GM21576 (cell line): Measurements from ENCODE around the gene GLB1L2.

Experiments used
- ATAC-seq: cut with Tn5 transposase; IDR thresholded peaks from one replicate; pipeline ENCODE4 v1.9.1; 2021; ENCODE audit warnings: mild to moderate bottlenecking, moderate library complexity; ENCODE audit not compliant: unreplicated experiment

GLB1L2 gene

DNA sequence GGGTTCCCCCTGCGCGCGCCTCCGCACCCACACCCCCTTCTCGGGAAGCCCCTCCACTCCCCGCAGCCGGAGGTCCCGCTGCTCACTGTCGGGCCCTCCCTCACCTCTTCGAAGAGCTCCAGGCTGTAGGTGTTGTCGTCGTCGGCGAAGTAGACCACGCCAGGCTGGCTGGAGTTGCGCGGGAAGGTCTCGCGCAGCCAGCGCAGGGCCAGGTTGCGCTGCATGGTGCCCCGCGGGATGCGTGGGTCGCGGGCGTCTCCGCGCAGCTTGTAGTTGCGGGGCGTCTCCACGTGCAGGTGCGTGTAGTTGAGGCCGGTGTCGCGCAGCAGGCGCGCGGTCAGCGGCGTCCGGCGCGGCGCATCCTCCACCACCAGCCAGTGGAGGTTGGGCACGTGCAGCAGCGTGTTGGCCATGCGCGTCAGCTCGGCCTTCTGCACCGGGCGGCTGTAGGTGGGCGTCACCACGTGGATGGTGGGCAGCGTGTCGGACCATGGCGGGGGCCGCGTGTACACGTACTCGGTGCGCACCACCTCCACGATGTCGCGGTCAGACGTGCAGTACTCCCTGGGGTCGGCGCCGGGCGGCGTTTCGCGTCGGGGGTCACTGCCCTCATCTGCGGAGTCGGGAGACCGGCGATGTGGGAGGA, 51.9 kb downstream of the GLB1L2 start:
- no peak for ATAC-seq

DNA sequence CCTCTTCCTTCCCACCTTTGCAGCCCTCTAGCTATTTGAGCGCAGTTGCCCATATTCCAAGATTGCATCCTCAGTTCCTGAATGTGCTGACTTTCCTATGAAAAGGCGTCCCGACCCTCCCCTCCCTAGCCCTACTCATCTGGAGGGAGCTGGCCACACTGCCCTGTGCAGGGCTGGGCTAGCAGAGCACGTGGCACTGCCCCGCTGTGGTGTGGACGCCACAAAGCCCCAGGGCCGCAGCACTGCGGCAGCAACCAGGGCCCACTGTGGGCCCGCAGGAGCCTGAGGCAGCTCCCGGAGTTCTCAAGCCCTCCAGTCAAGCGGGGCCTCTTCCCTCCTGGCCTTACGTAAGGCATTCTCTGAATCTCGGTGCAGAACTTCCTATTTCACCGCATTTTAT, 52.6 kb downstream of the GLB1L2 start:
- no peak for ATAC-seq

DNA sequence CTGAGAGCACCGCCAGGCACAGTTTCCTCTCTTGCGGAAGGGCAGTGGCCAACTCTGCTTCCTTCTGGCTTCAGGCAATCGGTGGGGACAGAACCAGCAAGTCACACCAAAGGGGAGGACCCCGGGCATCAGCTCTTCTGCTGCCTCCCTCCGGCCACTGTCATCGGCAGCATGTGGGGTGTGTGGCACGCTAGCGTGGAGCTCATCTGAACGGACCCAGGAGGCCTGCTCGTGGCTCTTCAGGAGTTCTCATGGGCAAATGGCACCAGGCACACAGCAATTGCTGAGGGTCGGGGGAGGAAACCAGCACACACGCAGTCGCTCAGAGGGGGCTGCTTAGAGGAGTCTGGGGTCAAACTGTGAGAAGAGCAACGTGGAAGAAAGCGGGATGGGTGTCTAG, 53.4 kb downstream of the GLB1L2 start:
- ATAC-seq = no peak

DNA sequence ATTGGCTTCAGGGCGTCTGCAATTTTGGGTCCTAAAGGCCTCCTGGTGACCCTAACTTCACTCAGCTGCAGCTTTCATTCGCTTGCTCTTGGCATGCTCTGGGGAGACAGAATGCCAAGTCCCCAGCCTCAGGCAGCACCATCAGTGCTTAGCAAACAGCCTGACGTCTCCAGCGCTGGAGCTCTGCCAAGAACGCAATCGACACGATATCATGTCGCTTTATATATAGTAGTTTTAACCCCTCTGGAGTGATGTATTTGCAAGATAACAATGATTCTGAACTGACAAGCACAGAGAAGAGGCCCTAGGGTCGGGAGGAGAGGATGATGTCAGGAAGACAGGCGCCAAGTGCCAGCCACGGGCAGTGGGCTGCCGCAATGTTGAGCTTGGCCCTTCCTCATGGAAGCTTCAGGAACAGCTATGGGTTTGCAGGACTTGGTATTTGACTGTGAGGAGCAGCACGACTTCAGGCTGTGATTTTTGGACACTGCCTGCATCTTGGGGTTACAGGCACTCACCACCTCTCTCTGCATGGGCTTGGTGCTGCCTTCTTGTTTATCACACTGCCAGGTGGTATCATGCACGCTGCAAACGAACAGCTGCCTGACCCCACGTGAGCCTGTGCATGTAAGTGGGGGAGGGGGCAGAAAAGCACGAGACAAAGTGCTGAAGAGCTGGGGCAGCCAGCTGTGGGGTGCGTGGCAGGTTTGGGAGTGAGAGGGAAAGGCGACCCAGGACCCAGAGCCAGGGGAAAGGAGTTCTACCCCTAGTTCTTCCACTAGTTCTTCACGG, 54.2 kb downstream of the GLB1L2 start:
- no peak for ATAC-seq

DNA sequence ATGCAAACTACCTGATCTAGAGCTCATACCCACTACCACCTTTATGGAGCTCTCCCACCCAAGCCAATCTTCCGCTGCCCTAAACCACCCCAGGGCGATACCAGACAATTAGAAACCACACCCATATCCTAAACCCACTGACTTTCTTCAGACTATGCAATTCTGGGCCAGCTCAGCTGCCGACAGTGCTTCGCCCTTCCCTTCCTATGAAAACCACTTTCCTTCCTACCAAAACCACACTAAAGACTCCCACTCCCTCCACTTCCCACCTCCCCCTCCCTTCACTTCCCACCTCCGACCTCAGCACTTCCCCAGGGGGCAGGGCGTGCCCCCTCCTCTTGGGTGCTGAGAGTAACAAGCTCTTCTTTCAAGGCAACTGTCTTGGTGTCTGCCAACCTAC, 55.2 kb downstream of the GLB1L2 start:
- no peak for ATAC-seq

DNA sequence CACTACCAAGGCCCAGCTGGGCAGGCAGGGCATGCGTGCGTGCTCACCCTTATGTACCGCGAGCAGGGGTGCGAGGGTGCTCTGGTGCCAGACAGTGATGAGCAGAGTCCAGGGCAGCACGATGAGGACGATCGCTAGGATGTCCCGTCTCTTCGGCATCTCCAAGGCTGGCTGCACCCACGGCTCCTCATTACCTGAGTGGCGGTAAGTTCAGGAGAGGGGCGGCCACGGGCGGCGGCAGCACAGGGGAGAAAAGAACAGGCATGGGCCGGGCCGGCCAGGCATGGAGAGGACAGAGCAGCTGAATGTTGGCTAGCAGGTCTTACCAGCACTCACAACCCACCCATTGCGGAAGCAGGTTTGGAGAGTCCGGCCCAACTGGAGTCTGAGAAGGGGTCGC, 55.7 kb downstream of the GLB1L2 start:
- no peak for ATAC-seq

DNA sequence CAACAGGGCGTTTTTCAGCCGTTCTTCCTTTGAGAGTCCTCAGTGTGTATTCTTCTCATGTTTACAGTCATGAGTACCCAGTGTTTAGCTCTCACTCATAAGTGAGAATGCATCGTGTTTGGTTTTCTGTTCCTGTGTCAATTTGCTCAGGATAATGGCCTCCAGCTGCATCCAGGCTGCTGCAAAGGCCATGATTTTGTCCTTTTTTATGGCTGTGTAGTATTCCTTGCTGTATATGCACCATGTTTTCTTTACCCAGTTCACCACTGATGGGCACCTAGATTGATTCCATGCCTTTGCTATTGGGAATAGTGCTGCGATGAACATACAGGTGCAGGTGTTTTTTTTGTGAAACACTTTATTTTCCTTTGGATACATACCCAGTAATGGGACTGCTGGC, 56.8 kb downstream of the GLB1L2 start:
- ATAC-seq = no peak

DNA sequence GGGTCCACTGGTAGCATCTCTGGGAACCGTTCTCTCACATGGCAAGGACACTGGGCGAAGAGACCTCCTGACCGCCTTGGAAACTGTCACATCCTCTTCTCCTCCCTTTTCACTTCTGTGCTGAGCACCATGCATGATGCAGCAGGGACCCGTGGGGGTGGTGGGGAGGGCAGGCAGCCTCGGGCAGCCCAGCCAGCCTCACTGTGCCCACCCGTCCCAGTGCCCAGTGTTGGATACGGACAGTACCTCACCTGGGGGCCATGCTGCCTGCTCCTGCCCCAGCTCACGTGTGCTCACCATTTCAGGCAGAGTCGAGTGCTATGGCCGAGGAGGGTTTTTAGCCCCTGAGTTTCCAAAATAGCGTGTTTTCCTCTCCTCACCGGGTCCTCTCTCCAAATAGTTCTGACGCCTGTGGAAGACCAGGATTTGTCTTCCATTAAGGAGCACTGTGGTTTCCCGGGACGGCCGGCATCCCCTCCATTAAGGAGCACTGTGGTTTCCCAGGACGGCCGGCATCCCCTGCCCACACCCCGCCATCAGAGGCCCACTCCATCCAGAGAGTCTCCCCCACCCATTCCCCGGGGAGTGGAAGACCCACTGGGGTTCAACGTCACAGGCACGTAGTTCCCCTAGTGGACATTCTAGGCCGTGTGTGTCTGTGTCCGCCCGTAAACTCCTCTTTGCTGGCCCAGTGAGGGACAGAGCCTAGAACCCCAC, 57.8 kb downstream of the GLB1L2 start:
- no peak for ATAC-seq

DNA sequence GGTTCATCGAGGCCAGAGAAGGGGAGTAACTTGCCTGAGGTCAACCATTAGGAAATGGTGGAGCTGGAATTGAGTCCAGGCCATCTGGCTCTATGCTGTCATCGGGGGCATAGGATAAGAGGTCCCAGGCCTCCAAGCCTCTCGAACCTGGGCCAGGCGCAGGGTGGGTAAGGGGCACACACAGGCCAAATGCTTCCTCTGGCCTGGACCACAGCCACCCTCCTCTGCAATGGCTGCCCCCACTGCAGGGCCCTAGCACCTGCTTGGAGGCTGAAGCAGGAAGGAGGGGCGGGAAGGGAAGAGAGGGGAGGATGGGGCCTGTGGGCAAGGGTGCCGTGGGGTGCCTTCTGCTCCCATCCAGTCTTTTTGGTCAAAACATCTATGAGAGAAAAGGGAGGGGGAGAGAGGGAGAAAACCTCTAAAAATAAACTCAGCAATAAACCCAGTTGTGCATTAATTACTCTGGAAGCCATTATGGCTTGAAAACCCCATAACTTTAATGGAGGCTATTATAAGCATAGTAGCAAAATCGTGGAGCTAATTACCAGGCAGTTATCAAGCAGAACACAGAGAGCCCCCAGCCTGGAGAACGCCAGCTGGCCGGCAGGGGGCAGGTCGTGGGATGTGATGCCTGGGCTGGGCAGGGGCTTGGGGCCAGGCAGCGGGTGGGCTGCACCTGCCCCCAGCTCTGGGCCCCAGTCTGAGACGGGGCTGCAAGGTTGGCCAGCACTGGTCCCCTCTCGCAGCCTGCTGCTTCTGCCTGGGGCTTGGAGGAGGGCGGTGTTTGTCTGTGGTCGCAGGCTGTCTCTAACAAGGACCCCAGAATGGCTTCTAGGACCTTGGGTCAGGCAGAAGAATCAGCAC, 59.1 kb downstream of the GLB1L2 start:
- ATAC-seq = no peak

DNA sequence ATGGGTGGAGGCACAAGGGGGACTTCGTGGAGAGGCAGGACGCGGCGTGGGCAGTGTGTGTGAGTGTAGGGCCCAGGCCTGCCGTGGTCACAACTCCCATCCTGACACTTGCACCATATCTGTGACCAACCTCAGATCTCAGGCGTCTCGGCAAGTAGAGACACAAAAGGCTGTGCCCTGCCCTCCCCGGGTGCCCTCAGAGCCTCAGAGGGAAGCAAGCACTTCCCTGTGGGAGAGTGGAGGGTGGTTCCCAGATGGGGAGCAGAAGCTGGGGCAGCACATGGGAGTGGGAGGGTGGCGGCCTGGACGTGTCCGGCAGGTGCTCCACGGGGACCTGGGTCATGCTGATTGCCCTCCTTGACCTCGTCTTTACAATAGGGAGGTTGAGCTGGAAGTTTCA, 59.9 kb downstream of the GLB1L2 start:
- no peak for ATAC-seq

DNA sequence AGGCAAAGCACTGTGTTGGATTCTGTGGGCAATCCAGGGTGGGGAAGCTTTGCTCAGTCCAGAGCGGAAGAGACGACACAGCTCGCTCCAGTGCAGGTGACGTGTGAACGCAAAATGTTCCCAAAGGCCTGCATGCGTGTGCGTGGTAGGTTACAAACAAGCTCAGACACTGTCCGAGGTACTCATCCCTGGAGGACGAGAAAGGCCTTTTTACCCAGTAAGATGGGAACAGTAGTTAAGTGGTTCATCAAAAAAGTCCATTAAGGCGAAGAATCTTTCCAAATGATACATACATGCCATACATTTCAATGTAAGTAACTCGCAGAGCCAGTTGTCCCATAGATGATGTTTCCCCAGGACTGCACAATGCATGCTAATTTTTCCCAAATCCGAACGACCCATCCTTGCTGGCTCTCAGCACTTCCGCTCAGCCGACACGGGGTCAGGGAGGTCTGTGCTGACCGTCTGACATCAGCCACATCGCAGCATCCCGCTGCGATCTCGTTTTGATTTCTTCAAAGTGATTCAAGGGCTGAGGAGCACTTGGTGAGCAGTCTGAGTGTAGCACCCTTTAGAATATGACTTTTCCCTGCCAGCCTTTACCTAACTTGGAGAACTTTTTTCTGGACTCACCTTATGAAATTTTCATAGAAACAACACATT, 61.3 kb downstream of the GLB1L2 start:
- ATAC-seq = no peak

DNA sequence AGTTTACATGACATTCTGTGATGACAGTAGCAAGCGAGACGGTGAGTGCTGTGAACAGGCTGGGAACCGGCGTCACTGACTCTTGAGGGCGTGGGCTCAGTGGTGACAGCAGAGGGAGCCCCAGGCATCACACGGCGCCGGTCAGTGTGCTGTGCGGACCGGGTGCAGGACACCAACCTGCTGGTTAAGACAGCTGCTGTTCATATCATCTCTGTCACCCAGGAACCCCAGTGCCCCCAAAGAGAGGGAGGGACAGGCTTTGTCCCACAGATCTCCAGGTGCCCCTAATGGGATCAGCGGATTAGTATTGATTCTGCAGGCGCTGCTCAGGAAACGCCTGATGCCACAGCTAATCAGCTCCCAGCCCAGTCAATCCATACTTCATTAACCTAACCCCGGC, 61.9 kb downstream of the GLB1L2 start:
- no peak for ATAC-seq

DNA sequence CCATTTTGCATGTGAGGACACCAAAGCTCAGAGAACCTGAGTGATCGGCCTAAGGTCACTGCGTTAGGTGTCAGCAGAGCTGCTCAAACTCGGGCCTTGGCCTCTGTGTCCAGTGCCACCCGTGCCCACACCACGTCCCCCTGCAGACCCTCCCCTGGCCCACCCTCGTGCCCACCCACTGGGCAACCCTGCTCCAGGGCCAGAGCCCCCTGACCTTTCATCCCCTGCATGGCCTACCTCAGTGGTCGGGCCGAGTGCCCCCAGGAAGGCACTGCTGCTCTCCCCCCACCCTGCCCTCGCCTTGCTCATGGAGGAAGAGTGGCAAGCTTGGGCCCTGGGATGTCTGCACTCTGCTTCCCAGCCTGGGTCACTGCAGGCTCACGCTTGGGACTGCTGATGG, 62.5 kb downstream of the GLB1L2 start:
- ATAC-seq = no peak

DNA sequence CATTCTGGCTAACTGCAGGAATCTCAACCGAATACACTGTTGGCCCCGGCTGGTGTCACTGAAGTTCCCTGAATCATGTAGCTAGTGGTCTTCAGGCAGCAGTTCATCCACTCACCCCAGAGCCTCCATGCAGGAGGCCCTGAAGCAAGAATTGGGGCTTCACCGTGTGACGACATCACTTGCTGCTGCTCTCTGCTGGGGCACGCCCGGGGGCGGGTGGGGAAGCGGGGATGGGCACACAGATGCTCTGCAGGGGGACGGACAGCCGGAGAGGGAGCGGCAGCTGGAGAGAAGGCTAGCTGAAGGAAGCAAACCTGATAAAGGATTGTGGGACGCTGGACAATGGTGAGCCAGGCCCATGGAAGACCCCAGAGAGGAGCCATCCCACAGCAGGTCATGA, 63.2 kb downstream of the GLB1L2 start:
- ATAC-seq = no peak

DNA sequence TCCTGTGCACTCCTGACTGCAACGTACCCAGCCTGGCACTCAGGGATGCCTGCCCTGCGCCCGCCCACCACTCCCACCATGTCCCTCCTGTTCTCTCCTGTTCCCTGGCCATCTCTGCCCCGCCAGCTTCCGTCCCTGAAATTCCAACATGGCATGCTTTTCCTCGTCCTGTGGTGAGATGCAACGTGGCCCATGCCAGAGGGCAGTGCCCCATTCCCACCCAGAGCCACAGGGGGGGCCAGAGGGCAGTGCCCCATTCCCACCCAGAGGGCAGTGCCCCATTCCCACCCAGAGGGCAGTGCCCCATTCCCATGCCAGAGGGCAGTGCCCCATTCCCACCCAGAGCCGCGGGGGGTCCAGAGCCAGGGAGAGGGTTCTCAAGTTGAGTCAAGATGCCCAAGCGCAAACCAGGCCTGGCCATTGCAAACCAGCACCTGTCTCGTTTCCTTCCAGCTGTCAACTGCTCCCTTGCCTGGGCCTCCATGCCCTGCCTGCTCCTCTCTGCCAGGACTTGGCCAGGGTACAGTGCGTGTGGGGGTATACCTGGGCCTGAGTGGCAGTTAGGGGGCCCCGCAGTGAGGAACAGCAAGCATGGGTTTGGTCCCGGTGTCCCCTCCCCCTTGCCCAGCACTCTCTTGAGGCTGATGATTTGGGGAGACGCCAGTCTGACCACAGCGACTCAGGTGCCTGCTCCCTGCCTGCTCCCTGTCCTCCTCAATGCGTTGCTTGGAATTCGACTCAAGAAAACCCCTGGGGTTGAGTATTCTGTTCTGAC, 65.7 kb downstream of the GLB1L2 start:
- no peak for ATAC-seq

DNA sequence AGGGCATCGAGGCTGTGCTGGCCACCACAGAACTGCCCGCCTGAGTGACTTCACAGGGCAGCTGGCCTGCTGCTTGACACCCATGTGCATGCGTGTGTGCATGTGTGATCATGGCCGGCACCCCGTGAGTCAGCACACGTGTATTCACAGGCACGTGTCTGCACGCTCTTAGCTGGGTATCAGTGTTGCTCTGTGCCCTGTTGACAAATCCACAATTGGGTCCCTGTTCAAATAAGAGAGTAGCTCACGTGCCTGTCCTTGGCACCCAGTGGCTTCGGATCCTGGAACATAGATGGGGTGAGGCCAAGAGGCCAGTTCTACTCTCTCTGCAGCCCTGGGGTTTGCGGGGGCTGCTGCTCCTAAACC, 66.3 kb downstream of the GLB1L2 start:
- no peak for ATAC-seq

DNA sequence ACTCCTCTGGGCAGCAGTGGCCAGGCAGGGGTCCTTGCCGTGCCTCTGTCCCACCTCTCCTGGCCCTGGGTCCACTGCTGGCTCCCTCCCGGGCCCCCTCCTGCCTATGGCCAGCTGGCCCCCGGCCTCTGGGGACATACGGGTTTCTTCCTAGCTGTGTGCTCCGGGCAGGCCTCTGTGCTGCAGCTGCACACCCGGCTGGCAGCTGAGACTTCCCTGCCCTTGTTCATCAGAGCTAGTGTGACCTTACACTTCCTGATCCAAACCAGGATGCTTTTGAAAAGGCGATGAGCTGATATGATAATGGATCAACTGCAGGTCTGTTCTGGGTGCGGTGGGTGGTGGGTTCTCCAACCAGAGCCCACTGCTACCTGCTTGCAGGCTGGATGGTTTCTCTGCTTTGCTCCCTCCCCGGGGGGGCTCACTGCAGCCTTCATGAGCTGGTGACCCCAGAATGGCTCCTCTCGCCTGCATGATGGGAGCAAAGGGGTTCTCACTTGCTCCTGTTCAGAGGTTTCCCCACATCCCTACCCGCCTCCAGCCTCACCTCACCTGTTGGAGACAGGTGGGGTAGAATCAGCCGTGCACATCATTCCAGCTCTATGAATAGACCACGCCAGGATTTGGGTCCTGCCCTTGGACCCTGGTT, 67.0 kb downstream of the GLB1L2 start:
- no peak for ATAC-seq

DNA sequence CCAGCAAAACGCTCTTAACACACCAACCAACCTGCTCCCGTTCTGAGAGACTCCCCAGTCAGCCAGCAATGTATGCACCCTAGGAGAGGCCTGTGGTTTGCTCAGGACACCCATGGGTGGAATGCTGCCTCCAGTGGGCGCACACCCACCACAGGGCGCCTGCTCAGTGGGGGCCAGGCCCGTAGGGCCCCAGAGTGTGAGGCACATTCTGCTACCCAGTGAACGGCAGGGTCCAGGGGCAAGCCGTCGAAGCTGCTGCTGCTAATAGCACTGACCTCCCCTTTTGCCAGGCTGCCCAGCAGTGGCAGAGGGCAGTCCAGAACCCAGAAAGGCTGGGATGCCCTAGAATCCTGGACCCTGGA, 67.5 kb downstream of the GLB1L2 start:
- no peak for ATAC-seq

DNA sequence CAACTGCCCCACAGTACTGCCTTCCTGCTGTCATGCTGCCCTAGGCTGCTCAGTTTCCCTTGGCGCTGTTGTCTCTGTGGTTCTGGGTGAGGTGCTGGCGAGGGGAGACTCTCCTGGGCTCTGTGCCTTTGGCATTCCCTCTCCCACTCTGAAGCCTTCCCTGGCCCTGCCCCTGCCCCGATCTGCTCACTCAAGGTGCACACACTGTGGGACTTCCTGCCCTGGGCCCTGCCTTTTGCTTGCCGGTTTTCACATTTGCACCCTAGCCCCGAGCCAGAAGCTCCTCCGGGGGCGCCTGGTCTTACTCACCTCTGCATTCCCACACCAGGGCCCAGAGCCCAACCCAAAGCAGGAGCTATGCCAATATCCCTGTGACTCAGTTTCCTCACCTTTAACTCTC, 68.2 kb downstream of the GLB1L2 start:
- ATAC-seq = no peak
